Measurements from ENCODE around the gene ZCCHC10. TPM values are rescaled to one million over a fixed set of nuclear protein-coding genes. Genes with fewer than 3 reads are reported as not detected.

The ZCCHC10 gene
- total and polyA plus RNA-seq, 2 of the 4 experiments (the other 2 are of a cell fraction), result 4.1 to 20.4 TPM

DNA sequence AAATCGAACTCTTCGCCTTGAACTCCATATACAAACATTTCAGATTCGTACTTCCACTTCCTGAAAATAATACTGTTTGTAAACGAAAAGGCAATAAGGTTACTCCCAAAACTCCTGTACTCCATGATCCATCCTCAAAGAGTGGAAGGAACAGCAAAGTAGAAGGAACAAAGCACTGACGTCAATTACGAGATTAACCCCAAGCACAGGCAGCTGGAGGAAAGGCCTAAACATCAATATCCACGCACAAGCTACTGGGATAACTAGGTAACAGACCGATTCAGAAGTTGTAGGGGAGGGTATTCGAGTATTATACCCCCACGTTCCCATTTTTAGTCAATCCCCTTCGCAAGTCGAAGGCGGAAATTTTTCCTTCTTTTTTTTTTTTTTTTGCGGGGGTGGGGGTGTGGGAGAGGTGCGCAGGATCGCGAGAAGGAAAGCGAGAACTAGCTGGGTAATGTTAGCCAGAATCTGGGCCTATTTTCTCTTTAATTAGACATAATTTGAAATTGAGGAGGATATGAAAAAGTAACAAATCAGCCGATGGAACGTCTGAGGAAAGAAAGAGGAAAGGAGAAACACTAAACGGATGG is 63.8 kb downstream of the ZCCHC10 start:
- Histone ChIP-seq H3K4me1 (ENCODE audit: control insufficient read depth, insufficient read depth, low read length) (peaks cover 2% of the 10 kb centered on the region; the same call in 1 of the 2 replicates), H4K20me1 (ENCODE audit: insufficient read depth, low read length) (peaks cover 51% of the 10 kb centered on the region), H3K23ac (ENCODE audit: low read depth, low read length) (peak overlapping the region; percentile 95), H3K9me1 (ENCODE audit: insufficient read depth, low read length) (peaks cover 6% of the 10 kb centered on the region), H3K4me2 (ENCODE audit: low read depth, low read length) (peak overlapping the region; percentile 92), H3K36me3 (ENCODE audit: control insufficient read depth, insufficient read depth, low read length) (peaks cover 2% of the 10 kb centered on the region; the same call in 1 of the 2 replicates), H2BK120ac (ENCODE audit: low read depth, low read length) (no peak overlapping the region; the same call in 1 of the 2 replicates), H2BK5ac (ENCODE audit: low read depth, low read length, poor library complexity, severe bottlenecking) (peak overlapping the region; percentile 99), H3K27ac (ENCODE audit: insufficient read depth, low read length) (peak overlapping the region; percentile 98), H3K9me3 (ENCODE audit: control insufficient read depth, insufficient read depth, low read length) (no peaks in the 10 kb centered on the region), H4K91ac (ENCODE audit: insufficient read depth, low read depth, low read length) (peak overlapping the region; percentile 88), H3K79me1 (ENCODE audit: low read depth in 1 of 2, low read length in 2 of 2) (peaks cover 0 to 16% of the 10 kb centered on the region in 2 experiments; a peak in 2 of 4 replicates), H2AK5ac (ENCODE audit: low read depth, low read length) (peak overlapping the region; percentile 79), H2BK20ac (ENCODE audit: low read depth, low read length) (no peak overlapping the region), H3K14ac (replicated peaks; ENCODE audit: low read depth, low read length) (peak overlapping the region; percentile 84), H3K9ac (ENCODE audit: low read depth, low read length) (peak overlapping the region; percentile 100), H3K4ac (ENCODE audit: low read depth, low read length) (peak overlapping the region; percentile 92), H3K4me3 (ENCODE audit: insufficient read depth, low read depth, low read length) (peak overlapping the region; percentile 84), H3K56ac (ENCODE audit: extremely low read depth, insufficient read depth, low read length) (peak overlapping the region; percentile 96), H4K8ac (ENCODE audit: low read depth in 2 of 2, low read length in 2 of 2) (peak overlapping the region; percentile 75 to 80), H2AK9ac (replicated peaks; ENCODE audit: low read depth, low read length, poor library complexity) (peak overlapping the region; percentile 47), H3K27me3 (ENCODE audit: control insufficient read depth, insufficient read depth, low read length) (no peaks in the 10 kb centered on the region), H2BK15ac (ENCODE audit: low read depth, low read length) (no peak overlapping the region), H3K18ac (ENCODE audit: low read depth, low read length) (peak overlapping the region; percentile 91), H4K5ac (ENCODE audit: low read depth, low read length) (peak overlapping the region; percentile 78), H2AFZ (replicated peaks; ENCODE audit: low read length, poor library complexity) (peak overlapping the region; percentile 47)
- WGBS, 2 experiments (ENCODE audit: extremely low coverage in 2 of 2, insufficient read length in 1 of 2), result 0% methylated on average over 1 of the region's 21 CpGs; no CpG with 5 or more reads in 1 of the 2 experiments
- dilution Hi-C loops (cut with HindIII; ENCODE audit: low sequenced_read_pairs, unreplicated experiment) (no loop called here), intact Hi-C loops (cut with micrococcal nuclease) (loop anchor here (2.0 kb wide), 2 partner anchors 64 to 88 kb away; partner anchors contain the start of gene ZCCHC10), in situ Hi-C loops (cut with MboI; ENCODE audit: low sequenced_read_pairs) (no loop called here)
- POLR2A ChIA-PET (ENCODE audit: unreplicated experiment), result no interaction called here
- no TSS peak for BruUV-seq (replicated peaks)
- CTCF ChIA-PET, result interaction anchor here (0.6 to 0.9 kb wide), 2 partner anchors 52 to 1043 kb away, joined by 3 read pairs; no protein-coding TSS in a partner anchor
- ATAC-seq (ENCODE audit: low read depth), result no peak
- DNase-seq, result peak; percentile 76
- TF ChIP-seq SMC3 (IDR thresholded peaks at IDR 0.05; ENCODE audit: low read depth, low read length) (no peak), POLR2A (IDR thresholded peaks at IDR 0.05; ENCODE audit: low read depth, low read length) (peak; percentile 83; the same call in 1 of the 2 replicates), MAFK (IDR thresholded peaks at IDR 0.05; ENCODE audit: low read depth, low read length) (no peak), CHD1 (IDR thresholded peaks at IDR 0.05; ENCODE audit: low read depth, low read length) (no peak), NFE2L2 (IDR thresholded peaks at IDR 0.05; ENCODE audit: low read depth, low read length) (no peak), BHLHE40 (IDR thresholded peaks at IDR 0.05; ENCODE audit: low read depth, low read length) (no peak), MXI1 (IDR thresholded peaks at IDR 0.05; ENCODE audit: borderline replicate concordance, low read depth, low read length) (no peak; the same call in 1 of the 2 replicates), MAZ (IDR thresholded peaks at IDR 0.05; ENCODE audit: borderline replicate concordance, low read depth, low read length) (peak; percentile 56; the same call in 1 of the 2 replicates), RAD21 (IDR thresholded peaks at IDR 0.05; ENCODE audit: low read length) (no peak), RFX5 (IDR thresholded peaks at IDR 0.05; ENCODE audit: low read depth, low read length) (no peak), RCOR1 (IDR thresholded peaks at IDR 0.05; ENCODE audit: insufficient replicate concordance, low read length) (no peak), CEBPB (IDR thresholded peaks at IDR 0.05; ENCODE audit: low read depth, low read length) (no peak)
- TF ChIP-seq, protein P1, sequence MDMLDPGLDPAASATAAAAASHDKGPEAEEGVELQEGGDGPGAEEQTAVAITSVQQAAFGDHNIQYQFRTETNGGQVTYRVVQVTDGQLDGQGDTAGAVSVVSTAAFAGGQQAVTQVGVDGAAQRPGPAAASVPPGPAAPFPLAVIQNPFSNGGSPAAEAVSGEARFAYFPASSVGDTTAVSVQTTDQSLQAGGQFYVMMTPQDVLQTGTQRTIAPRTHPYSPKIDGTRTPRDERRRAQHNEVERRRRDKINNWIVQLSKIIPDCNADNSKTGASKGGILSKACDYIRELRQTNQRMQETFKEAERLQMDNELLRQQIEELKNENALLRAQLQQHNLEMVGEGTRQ (IDR thresholded peaks at IDR 0.05; ENCODE audit: low read depth, low read length), result no peak
